GM20431 (cell line): ENCODE data around the gene FBXO28.
"Not testable (repeated sequence)": the region's sequence is repeated elsewhere in the genome, so short reads cannot be mapped to it uniquely, and the experiment has no call there.

ENCODE experiments used
- in situ Hi-C: fragments of 300-500 bp; cut with MseI, MboI; formaldehyde crosslinking; loops from one replicate; pipeline ENCODE4 v1.15.0; 2020; ENCODE audit warnings: low sequenced_read_pairs; ENCODE audit not compliant: unreplicated experiment

The FBXO28 gene

DNA sequence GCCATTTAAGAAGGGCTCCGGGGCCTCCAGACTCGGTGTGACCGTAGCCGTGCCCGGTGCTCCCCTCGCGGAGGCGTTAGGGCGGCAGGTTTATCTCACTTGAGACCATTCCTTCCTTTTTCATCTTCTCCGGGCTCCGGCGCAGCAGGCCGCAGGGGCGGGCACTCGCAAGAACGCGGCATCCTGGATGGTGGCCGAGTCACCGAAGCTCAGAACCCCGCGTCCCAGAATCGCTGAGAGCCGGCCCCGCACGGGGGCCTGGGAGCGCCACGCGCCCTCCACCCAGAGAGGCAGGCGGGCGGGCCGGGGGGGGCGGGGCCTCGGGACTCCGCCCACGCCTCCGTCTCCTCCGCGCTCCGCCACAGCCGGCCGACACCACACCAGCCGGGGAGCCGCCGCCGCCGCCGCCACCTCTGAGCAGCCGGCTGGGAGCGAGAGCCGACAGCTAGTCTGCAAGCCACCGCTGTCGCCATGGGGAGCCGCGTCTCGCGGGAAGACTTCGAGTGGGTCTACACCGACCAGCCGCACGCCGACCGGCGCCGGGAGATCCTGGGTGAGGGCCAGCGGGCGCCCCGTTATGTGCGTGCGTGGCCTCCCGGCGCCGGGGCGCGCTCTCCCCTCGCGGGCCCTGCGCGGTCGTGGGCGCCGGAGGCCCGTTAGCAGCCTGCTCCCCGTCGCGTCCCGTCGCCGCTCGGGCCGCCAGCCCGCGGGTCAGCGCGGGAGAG is 69.1 kb downstream of the FBXO28 start, which contains the start of gene DEGS1:
Gene DEGS1, plus strand, starts transcription at position 375 of the 725 bp plus-strand sequence. Its CDS starts 97 bp downstream, at position 472.
- in situ Hi-C loops, result no loop called here

DNA sequence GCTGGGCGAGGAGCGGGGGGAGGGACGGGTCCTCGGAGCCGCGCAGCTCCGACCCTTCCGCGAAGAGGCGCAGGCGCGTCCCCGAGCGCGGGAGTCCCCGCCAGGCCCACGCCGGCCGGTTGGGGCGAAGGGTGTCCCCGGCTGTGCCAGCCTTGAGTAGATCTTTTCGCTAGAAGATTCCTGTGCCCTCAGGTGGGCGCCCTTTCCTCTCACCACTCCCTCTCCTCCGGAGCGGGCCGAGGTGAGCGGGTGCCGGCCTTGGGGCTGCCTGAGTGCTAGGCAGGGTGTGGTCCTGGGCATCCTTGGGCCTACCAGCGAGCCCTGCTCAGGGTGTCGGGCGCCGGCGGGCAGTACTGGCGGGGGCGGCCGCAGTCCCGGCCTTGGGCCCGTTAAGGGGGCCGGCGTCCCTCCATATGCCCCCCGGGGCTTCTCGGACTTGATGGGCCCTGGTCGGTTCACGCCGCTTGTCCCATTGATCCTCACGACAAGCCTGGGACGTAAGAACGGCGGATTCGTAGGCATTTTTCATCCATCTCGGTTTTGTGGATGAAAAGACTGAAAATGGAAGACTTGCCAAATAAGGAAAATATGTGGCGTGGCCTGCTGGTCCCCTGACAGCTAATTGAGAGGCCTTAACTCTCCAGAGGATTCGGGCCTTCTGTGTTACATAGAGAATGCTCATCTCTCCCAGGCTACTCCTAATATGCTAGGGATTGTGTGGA is 69.8 kb downstream of the FBXO28 start:
- in situ Hi-C loops, result no loop called here

DNA sequence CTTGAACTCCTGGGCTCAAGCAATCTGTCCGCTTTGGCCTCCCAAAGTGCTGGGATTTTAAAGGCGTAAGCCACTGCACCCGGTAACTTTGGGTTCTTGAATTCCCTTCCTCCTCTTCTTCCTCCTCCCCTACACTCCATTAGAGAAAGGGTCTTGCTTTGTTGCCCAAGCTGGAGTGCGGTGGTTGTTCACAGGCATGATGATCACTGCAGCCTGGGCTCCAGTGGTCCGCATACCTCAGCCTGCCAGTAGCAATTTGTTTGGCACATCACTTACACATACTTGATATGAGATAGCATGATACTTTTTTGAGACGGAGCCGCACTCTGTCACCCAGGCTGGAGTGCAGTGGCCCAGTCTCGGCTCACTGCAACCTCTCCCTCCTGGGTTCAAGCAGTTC is 71.3 kb downstream of the FBXO28 start:
- in situ Hi-C loops, result no loop called here

DNA sequence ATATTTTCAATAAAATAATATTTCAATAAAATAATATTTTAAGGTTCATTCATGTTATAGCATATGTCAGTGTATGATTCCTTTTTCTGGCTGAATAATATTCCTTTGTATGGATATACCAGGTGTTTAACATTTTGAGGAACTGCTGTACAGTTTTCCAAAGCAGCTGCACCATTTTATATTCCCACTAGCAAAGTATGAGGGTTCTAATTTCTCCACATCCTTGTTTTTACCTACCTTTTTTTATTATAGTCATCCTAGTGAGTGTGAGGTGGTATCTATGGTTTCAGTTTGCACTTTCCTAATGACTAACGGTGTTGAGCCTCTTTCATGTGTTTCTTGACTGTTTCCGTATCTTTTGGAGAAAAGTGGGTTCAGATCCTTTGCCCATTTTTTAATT is 74.4 kb downstream of the FBXO28 start:
- in situ Hi-C loops, result no loop called here

DNA sequence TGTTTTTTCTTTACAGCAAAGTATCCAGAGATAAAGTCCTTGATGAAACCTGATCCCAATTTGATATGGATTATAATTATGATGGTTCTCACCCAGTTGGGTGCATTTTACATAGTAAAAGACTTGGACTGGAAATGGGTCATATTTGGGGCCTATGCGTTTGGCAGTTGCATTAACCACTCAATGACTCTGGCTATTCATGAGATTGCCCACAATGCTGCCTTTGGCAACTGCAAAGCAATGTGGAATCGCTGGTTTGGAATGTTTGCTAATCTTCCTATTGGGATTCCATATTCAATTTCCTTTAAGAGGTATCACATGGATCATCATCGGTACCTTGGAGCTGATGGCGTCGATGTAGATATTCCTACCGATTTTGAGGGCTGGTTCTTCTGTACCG is 75.7 kb downstream of the FBXO28 start:
- in situ Hi-C loops, result no loop called here

DNA sequence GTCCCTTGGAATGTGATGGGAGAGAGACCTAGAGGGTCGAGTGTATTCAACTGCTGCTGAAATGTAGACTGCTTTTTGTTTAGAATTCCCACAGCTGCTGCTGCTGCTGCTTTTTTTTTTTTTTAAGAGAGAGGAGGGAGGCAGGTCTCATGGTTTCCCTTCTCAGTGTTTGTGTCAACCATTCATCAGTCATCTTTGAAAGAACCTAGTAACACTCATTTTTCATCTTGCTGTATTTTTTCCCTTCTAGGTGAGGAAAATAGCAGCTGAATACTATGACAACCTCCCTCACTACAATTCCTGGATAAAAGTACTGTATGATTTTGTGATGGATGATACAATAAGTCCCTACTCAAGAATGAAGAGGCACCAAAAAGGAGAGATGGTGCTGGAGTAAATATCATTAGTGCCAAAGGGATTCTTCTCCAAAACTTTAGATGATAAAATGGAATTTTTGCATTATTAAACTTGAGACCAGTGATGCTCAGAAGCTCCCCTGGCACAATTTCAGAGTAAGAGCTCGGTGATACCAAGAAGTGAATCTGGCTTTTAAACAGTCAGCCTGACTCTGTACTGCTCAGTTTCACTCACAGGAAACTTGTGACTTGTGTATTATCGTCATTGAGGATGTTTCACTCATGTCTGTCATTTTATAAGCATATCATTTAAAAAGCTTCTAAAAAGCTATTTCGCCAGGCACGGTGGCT is 78.3 kb downstream of the FBXO28 start:
- in situ Hi-C loops, result no loop called here

DNA sequence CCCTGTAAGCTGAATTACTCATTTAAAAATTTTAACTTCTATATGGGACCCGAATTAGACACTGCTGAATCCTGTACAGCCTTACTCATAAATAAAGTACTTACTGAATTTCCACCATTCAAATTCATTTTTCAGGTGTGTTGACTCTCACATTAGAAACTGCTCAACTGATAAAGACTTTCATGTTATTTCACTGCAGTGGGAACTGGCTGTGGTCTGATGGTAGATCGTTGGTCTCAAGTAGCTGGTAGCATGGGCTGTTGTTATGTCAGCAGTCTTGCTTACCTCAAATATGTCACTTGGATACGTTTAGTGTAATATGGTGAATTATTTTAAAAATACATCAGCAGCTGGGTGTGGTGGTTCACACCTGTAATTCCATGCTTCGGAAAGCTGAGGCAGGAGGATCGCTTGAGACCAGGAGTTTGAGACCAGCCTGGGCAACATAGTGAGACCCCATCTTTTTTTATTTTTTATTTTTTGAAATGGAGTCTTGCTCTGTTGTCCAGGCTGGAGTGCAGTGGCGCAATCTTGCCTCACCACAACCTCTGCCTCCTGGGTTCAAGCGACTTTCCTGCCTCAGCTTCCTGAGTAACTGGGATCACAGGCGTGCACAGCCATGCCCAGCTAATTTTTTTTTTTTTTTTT is 79.5 kb downstream of the FBXO28 start:
- in situ Hi-C loops, result no loop called here

DNA sequence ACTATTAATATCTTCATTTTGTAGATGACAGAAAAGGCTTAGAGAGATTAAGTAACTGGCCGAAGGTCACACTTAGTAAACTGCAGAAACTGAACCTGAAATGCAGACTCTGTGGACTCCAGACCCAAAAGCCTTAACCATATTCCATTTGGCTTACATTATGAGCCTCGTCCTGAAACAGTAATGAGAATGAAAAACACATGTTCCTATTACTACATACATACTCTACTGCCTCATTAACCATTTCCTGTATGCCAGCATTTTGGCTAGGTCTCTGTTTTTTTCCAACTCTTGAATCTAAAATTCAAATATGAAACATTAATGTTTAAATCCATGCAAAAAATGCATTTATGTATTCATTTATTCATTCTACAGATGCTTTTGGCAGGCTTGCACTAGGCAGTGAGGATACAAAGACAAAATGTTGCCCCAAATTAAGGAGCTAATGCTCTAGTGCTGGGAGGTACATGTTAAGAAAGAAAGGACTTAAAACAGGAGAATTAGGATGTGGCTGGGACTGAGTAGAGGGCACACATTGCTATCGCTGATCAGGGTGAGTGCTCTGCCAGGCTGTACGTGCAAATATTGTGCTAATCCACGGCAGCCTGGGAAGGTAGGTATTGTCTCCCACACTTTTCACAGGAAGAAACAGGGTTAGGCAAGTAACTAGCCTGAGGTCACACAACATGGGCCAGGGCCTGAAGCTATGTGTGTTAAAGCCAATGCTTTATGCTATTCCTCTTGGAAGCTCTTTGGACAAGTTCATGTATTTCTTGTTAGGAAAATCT is 83.1 kb downstream of the FBXO28 start:
- in situ Hi-C loops, result no loop called here

DNA sequence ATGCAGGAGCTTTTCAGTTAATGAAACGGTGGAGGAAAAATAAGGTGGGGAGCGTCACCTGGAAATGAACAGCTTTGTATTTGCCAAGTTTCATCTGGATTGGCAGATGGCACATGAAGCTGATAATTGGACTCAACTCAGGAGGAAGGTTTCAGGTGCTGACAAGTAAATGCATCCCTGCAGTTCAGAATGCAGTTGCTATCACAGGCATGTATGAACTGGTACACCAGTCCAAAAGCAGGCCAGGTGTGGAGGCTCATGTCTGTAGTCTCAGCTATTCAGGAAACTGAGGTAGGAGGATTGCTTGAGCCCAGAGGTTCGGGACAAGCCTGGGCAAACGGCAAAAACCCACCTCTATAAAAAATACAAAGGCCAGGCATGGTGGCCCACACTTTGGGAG is 84.7 kb downstream of the FBXO28 start:
- in situ Hi-C loops, result no loop called here

DNA sequence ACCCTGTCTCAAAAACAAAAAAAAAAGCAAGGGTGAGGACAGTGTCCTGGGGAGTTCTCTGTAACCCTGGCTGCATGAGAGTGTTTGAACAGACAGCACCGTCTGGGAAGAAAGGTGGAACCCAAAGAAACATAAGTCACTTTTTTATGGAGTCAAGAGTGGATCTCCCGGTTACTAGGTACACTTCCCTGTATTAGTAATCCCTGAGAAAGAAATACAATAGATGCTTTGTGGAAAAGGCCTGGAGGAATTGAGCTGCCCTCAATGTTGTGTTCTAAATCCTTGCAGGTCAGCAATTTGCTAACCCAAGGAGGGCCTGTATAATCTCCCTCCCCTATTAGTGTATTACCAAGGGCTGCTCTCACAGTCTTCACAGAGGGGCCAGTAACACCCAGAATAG is 85.8 kb downstream of the FBXO28 start:
- in situ Hi-C loops, result no loop called here

DNA sequence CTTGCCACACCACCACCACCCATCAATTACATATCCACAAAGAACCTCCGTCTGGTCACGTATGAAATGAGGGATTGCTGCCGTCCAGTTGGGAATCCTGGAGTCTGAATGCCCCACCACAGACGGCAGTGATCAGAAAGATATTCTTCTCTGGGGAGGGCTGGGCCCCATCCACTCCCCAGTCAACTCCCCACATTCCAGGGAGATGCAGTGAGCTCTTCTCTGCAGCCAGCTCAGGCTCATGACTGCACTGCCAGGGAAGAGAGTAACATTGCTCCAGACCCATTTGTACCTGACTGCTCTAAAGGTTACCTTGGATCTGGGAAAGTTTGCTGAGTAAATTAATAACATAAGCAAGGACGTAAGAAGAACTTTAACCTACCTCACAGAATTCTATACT is 87.5 kb downstream of the FBXO28 start:
- in situ Hi-C loops, result no loop called here

DNA sequence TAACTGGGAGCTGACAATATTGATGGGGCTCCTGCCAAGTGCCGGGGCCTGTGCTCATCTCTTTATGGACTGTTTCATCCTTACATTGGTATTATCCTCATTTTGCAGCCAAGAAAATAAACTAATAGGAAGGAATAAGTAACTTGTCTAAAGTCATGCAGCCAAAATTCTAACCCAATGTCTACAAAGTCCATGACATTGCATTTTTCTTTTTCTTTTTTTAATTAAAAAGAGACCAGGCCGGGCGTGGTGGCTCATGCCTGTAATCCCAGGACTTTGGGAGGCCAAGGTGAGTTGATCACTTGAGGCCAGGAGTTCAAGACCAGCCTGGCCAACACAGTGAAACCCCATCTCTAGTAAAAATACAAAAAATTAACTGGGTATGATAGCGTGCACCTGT is 87.9 kb downstream of the FBXO28 start:
- in situ Hi-C loops, result no loop called here

DNA sequence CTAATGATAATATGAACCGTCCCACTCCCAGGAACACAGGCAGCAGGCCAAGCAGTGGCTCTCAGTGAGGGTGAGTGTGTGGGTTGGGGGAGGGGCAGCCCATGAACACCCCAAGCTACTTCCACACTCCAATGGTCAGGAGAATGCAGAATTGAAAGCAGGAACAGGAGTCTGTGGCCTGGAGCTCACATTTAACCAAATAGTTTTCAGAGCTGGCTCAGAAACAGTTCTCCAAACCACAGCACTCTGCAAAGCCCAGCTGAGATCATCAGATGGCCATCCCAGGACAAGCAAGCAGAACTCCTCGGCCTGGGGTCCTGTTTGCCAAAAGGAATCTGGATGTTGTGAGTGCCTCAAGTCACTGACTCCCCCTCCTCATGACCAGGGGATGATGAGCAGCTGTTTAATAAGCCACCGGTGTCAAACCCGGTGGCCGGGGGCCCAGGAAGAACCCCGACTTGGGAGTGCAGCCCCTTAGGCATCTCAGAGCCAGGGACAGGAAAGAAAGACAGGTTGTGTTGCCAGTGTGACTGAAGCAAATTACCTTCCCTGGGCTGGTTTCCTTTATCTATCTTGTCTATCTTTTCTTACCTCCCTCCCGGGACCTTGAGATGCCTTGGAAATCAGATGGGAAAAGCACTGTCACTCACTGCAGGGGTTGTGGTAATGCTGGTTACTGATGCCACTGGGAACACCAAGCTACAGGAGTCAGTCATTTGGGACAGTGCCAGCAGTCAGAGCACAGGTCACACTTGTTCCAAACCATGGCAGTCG is 89.5 kb downstream of the FBXO28 start:
- in situ Hi-C loops, result no loop called here

DNA sequence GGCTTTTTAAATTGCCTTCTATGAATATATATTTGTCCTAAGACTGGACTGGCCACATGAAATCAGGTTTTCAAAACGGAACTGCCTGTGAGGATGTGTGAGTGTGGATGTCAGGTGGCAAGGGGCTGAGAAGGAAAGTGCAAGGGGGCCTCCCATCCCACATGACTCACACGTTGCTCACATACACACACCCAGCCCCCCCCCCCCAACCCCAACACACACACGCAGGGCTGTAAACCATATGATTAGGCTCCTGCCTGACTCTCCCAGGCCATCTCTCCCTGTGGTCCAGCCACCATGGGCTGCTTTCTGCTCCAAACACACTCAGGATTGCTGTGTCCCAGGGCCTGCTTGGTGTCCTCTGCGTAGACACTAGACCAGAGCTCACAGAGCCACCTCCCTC is 91.5 kb downstream of the FBXO28 start:
- in situ Hi-C loops, result no loop called here

DNA sequence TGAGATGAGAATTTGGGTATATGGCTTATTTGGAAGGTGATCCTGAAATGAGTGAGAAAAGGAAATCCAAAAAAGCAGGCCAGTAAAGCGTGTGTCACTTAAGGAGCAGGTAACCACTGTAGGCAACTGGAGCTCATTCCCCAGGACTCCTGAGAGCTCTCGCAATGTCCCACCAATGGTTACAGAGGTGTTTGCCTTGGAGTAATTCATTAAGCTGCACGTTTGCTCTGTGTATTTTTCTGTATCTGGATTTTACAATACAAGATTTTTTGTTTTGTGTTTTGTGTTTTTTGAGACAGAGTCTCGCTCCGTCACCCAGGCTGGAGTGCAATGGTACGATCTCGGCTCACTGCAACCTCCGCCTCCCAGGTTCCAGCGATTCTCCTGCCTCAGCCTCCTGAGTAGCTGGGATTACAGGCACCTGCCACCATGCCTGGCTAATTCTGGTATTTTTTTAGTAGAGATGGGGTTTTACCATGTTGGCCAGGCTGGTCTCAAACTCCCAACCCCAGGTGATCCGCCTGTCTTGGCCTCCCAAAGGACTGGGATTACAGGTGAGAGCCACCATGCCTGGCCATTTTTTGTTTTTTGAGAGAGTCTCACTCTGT is 92.1 kb downstream of the FBXO28 start:
- in situ Hi-C loops, result not testable (repeated sequence)

DNA sequence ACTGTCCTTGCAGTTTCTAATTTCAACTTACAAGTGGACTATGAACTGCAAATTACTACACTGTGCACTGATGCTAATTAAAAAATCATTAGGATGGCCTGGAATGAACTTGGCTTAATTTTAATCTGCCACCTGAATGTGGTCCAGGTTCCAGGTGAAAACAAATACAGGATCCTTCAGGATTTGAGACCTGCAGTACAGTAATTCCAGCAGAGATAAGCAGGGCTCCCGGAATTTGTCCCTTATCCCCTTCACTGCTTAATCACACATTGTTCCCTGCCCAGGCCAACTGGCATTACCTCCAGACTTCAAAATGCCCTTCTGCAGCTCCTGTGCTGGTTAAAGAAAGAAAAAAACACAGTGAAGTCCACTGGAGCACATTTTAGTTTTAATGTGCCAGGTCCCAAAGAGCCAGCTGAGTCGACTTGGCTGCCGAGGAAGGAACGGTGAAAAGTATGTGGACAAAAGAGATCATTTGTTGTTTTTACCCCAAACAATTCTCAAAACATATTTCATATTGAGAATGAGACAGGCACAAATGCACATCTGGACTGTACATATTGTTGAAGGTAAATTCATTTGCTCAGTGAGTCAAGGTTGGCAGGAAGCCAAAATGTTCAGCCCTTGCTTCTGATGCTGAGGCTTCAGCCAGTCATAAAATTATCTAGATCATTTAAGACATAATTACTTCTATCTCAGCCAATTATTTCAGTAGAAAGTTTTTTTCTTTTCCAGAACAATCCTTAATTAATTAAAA is 97.5 kb downstream of the FBXO28 start:
- in situ Hi-C loops, result no loop called here
